ENCODE measurements around the gene DYNLL1.
"Not testable (repeated sequence)": the region's sequence is repeated elsewhere in the genome, so short reads cannot be mapped to it uniquely, and the experiment has no call there.

GRCh38 chr12:120530418-120530761 is 34.5 kb downstream of the DYNLL1 start:
- not testable (repeated sequence) for TF ChIP-seq CTCF (IDR thresholded peaks at IDR 0.05; ENCODE audit: low read depth, low read length, missing input control); GABPA (IDR thresholded peaks at IDR 0.05 in 1 of 2, conservative IDR thresholded peaks at IDR 0.05 in 1 of 2); REST (IDR thresholded peaks at IDR 0.05); NR2F2 (IDR thresholded peaks at IDR 0.05); YY1 (IDR thresholded peaks at IDR 0.05); FOXA1 (IDR thresholded peaks at IDR 0.05); TAF1 (conservative IDR thresholded peaks at IDR 0.05); ZBTB33 (IDR thresholded peaks at IDR 0.05); MAX (IDR thresholded peaks at IDR 0.05); RXRA (IDR thresholded peaks at IDR 0.05); JUND (IDR thresholded peaks at IDR 0.05); SP1 (IDR thresholded peaks at IDR 0.05); ATF3 (IDR thresholded peaks at IDR 0.05); RAD21 (IDR thresholded peaks at IDR 0.05)

Measured in liver (tissue), 3 donors.